AG20443 (cell line): ENCODE measurements around the gene INMT.
A peak's percentile ranks its signal among the peaks of the same experiment; 100 is the strongest.

ENCODE experiments used
- DNase-seq: peaks from one replicate; pipeline ENCODE4 v3.0.0; 2012; ENCODE audit warnings: low spot score, mixed read lengths

Gene INMT

GRCh38 chr7:30787486-30787885 is 35.6 kb downstream of the INMT start:
- DNase-seq, result no peak

DNA sequence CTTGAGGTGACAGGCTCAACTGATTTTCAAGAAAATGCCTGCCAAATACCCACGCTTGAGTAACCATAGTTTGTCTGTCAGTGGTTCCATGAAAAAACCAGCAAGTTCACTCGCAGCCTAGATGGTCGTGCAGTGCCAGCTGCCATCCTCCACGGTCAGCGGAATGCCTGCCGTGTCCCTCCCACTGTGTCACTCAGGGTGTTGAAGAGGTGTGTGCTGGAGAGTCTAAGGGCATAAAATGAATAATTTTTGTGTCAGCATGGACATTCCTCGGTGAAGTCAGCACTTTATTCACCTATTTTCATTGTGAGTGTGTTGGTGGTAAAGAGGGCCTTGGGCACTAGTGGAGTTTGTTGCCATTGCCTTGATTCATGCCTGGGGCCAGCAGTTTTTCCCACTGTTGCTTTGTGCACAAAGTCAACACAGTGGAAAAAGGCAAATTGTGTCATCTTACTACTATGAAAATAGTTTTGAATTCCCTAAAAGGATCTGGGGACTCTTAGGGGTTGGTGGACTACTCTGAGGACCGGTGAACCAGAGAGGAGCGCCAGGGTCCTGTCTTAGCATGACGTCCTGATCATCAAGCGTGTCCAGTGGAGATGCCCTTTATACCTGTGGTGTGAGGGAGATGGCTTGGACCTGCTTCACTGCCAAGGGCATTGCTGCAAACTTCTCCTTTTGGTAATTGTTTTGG is 36.9 kb downstream of the INMT start:
- DNase-seq, result no peak

- peak; percentile 92 for DNase-seq
Measured at GRCh38 chr7:30789334-30789711, 37.4 kb downstream of the INMT start.

DNA sequence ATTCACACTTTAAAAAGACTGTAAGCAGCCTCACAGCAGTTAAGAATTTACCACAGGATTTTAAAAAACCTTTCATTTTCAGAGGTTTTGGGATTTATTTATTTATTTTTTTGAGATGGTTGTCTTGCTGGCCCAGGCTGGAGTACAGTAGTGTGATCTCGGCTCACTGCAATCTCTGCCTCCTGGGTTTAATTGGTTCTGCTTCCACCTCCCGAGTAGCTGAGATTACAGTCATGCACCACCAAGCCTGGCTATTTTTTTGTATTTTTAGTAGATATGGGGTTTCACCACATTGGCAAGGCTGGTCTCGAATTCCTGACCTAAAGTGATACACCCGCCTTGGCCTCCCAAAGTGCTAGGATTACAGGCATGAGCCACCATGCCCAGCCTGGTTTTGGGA is 38.4 kb downstream of the INMT start:
- no peak for DNase-seq

DNA sequence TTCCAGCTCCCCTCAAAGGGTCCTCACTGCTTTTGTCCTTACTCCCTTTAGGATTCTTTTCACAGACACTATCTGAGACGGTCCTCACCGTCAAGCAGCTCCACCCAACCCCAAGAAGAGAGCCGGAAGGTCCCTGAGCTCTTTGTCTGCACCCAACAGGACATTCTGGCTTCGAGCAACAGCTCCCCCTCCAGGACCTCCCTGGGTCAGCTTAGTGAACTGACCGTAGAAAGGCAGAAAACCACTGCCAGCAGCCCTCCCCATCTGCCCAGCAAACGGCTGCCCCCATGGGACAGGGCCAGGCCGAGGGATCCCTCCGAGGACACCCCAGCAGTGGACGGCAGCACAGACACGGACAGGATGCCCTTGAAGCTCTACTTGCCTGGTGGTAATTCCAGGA is 39.2 kb downstream of the INMT start:
- no peak for DNase-seq

GRCh38 chr7:30795161-30795948 is 43.4 kb downstream of the INMT start:
- no peak for DNase-seq

DNA sequence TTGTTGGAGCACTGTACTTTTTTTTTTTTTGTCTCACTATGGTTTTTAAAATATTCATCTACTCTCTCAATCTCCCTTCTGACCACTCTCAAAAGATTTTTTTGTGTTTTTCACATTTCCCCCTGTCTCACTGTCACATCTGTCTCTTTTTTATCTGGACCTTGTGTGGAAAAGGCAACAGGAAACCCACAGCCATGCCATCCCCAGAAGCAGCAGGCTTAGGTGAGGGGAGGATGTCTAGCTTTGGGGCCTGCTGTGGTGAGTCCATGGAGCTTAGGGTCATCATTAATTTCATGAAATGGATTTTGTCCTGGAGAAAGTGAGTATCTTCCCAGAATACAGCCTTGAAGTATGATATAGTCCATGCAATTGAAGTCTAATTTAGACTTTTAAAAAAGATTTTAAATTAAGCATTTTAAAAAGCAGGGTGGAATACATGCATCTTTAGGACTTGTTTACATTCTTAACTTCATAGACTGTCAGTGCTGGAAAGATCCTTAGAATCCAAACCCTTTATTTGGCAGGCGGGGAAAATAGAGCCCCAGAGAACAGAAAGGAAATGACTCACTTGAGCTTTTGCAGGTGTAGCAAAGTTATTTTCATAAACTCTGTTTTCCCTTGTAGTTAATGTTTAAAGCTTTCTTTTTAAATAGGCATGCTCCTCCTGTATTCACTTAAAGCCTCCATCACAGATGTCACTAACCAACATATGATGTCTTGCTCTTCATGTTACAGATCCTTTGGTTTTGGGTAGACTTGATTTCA is 44.4 kb downstream of the INMT start:
- DNase-seq, result no peak

GRCh38 chr7:30797176-30798040 is 45.5 kb downstream of the INMT start:
- DNase-seq, result no peak

- DNase-seq, result peak; percentile 85
Measured at GRCh38 chr7:30799206-30799975, 47.5 kb downstream of the INMT start.

GRCh38 chr7:30799976-30800661 is 48.2 kb downstream of the INMT start:
- no peak for DNase-seq

- peak; percentile 80 for DNase-seq
Measured at GRCh38 chr7:30800785-30801252, 48.9 kb downstream of the INMT start.

- no peak for DNase-seq
Measured at GRCh38 chr7:30802812-30803211, 50.9 kb downstream of the INMT start.

- peak; percentile 71 for DNase-seq
Measured at GRCh38 chr7:30804078-30804661, 52.2 kb downstream of the INMT start.

- no peak for DNase-seq
Measured at GRCh38 chr7:30805081-30805691, 53.3 kb downstream of the INMT start.

GRCh38 chr7:30805931-30806330 is 54.0 kb downstream of the INMT start:
- no peak for DNase-seq
